ENCODE data around the gene FOXRED2.

Gene FOXRED2

DNA sequence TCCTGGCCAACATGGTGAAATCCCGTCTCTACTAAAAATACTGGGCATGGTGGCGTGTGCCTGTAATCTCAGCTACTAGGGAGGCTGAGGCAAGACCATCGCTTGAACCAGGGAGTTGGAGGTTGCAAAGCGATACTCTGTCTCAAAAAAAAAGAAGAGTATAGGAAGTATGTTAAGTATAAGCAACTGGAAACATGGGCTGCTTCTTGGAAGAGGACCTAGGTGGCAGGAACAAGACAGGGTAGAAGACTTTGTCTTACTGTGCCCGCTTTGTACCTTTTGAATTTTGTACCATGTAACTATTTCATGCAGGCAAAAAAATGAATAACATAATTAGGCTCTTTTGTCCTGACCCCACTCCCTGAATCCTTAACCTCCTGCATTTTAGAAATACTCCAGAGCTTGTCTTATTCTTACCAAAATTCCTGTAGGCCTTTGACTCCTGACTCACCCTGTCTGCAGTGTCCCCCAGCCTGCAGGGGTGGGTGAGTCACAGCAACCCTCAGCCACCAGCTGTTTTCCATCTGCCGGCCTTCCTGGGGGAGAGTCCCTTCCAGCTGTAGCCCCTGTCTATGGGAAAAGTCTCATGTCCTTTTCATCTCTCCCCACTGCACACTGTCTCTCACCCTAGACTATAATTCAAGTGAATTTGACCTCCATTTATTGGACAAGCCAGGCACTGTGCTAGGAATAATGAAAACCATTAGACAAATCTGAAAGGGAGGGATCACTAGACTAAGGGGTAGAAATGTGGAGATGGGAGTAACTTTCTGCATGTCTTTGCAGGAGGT is 67.2 kb downstream of the FOXRED2 start:
- DNase-seq (ENCODE audit: low spot score in 2 of 2) (no peak), ATAC-seq (ENCODE audit: low read depth) (no peak)
- Mint-ChIP-seq H3K36me3 (no peaks in the 10 kb centered on the region), H3K9me3 (no peaks in the 10 kb centered on the region), H3K4me1 (peaks cover 27% of the 10 kb centered on the region), H3K4me3 (no peak overlapping the region), H3K27ac (no peak overlapping the region), H3K27me3 (no peaks in the 10 kb centered on the region)
